ENCODE data around the gene JADE2. TPM values are rescaled to one million over a fixed set of nuclear protein-coding genes. Genes with fewer than 3 reads are reported as not detected.

Gene JADE2
- total RNA-seq, 1 experiment from 2014 or later, result 138 TPM

DNA sequence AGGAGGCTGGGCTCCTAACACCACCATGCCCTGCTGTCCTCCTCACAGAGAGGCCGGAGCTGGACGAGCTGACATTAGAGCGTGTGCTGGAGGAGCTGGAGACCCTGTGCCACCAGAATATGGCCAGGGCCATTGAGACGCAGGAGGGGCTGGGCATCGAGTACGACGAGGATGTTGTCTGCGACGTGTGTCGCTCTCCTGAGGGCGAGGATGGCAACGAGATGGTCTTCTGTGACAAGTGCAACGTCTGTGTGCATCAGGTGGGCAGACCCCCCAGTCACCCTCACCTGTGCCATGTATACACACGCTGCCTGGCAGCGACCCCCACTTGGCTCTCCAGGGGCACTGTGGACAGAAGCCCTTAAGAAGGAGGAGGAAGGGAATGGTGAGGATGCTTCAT lies 35.2 kb downstream of the JADE2 start:
- CTCF ChIA-PET, result interaction anchor here (0.6 to 4.0 kb wide), 4 partner anchors 8 to 563 kb away, joined by 3 to 16 read pairs (median 4); no protein-coding TSS in a partner anchor
- peaks cover 85% of the 10 kb centered on the region for H3K36me3 Mint-ChIP-seq (ENCODE audit: insufficient read depth, unreplicated experiment)
- no peak overlapping the region for H3K4me3 Mint-ChIP-seq (ENCODE audit: unreplicated experiment)
- H3K4me1 Mint-ChIP-seq (ENCODE audit: insufficient read depth, unreplicated experiment), result peaks cover 13% of the 10 kb centered on the region
- DNase-seq (ENCODE audit: unreplicated experiment), result no peak
- H3K9me3 Mint-ChIP-seq (ENCODE audit: unreplicated experiment), result no peaks in the 10 kb centered on the region
- H3K27ac Mint-ChIP-seq (ENCODE audit: low read depth, unreplicated experiment), result no peak overlapping the region
- no peaks in the 10 kb centered on the region for H3K27me3 Mint-ChIP-seq (ENCODE audit: insufficient read depth, unreplicated experiment)
- BruUV-seq (replicated peaks), result no TSS peak
- intact Hi-C loops (cut with micrococcal nuclease), result no loop called here
- POLR2A ChIA-PET, result interaction anchor here (0.6 kb wide), 1 partner anchor 150 kb away, joined by 4 read pairs; no protein-coding TSS in a partner anchor
- TF ChIP-seq, protein P1, sequence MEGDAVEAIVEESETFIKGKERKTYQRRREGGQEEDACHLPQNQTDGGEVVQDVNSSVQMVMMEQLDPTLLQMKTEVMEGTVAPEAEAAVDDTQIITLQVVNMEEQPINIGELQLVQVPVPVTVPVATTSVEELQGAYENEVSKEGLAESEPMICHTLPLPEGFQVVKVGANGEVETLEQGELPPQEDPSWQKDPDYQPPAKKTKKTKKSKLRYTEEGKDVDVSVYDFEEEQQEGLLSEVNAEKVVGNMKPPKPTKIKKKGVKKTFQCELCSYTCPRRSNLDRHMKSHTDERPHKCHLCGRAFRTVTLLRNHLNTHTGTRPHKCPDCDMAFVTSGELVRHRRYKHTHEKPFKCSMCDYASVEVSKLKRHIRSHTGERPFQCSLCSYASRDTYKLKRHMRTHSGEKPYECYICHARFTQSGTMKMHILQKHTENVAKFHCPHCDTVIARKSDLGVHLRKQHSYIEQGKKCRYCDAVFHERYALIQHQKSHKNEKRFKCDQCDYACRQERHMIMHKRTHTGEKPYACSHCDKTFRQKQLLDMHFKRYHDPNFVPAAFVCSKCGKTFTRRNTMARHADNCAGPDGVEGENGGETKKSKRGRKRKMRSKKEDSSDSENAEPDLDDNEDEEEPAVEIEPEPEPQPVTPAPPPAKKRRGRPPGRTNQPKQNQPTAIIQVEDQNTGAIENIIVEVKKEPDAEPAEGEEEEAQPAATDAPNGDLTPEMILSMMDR (IDR thresholded peaks at IDR 0.05; ENCODE audit: unreplicated experiment), result no peak

DNA sequence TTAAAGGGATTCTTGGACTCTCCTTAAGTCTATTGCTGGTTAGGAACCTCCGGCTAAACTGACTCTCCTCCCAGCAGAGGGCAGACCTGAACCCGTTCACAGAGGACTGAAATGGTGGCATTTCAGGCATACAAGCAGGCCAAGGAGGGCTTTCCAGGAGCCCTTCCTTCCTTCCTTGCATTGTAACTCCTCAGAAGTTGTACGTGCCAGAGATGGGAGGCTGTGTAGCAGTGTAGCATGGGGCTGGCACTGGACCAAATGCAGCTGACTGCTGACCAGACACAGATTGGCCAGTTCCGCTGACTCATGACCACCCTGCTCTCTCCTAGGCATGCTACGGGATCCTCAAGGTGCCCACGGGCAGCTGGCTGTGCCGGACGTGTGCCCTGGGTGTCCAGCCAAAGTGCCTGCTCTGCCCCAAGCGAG lies 36.4 kb downstream of the JADE2 start:
- no TSS peak for BruUV-seq (replicated peaks)
- no peak overlapping the region for H3K4me3 Mint-ChIP-seq (ENCODE audit: unreplicated experiment)
- intact Hi-C loops (cut with micrococcal nuclease), result no loop called here
- H3K27ac Mint-ChIP-seq (ENCODE audit: low read depth, unreplicated experiment), result no peak overlapping the region
- peak; percentile 43 for DNase-seq (ENCODE audit: unreplicated experiment)
- H3K27me3 Mint-ChIP-seq (ENCODE audit: insufficient read depth, unreplicated experiment), result no peaks in the 10 kb centered on the region
- peaks cover 3% of the 10 kb centered on the region for H3K4me1 Mint-ChIP-seq (ENCODE audit: insufficient read depth, unreplicated experiment)
- ChIA-PET POLR2A (interaction anchor here (1.7 kb wide), 1 partner anchor 15 kb away, joined by 3 read pairs; no protein-coding TSS in a partner anchor), CTCF (interaction anchor here (0.6 to 4.0 kb wide), 6 partner anchors 11 to 210 kb away, joined by 3 to 16 read pairs (median 4); no protein-coding TSS in a partner anchor)
- H3K36me3 Mint-ChIP-seq (ENCODE audit: insufficient read depth, unreplicated experiment), result peaks cover 89% of the 10 kb centered on the region
- H3K9me3 Mint-ChIP-seq (ENCODE audit: unreplicated experiment), result no peaks in the 10 kb centered on the region
- TF ChIP-seq, protein P1 (IDR thresholded peaks at IDR 0.05; ENCODE audit: unreplicated experiment), result peak; percentile 10

GRCh38 chr5:134563221-134563620 lies 37.8 kb downstream of the JADE2 start:
- H3K4me3 Mint-ChIP-seq (ENCODE audit: unreplicated experiment), result no peak overlapping the region
- H3K27ac Mint-ChIP-seq (ENCODE audit: low read depth, unreplicated experiment), result no peak overlapping the region

GRCh38 chr5:134563962-134564361 lies 38.5 kb downstream of the JADE2 start:
- ChIA-PET POLR2A (no interaction called here), CTCF (interaction anchor here (1.1 kb wide), 1 partner anchor 152 kb away, joined by 3 read pairs; the partner anchor contains the start of gene CDKN2AIPNL)
- no peak overlapping the region for H3K4me3 Mint-ChIP-seq (ENCODE audit: unreplicated experiment)
- H3K27ac Mint-ChIP-seq (ENCODE audit: low read depth, unreplicated experiment), result no peak overlapping the region
- intact Hi-C loops (cut with micrococcal nuclease), result no loop called here
- no peaks in the 10 kb centered on the region for H3K27me3 Mint-ChIP-seq (ENCODE audit: insufficient read depth, unreplicated experiment)
- no peak for DNase-seq (ENCODE audit: unreplicated experiment)
- peaks cover 19% of the 10 kb centered on the region for H3K4me1 Mint-ChIP-seq (ENCODE audit: insufficient read depth, unreplicated experiment)
- TF ChIP-seq, protein P1 (IDR thresholded peaks at IDR 0.05; ENCODE audit: unreplicated experiment), result no peak
- no peaks in the 10 kb centered on the region for H3K9me3 Mint-ChIP-seq (ENCODE audit: unreplicated experiment)
- BruUV-seq (replicated peaks), result no TSS peak
- peaks cover 100% of the 10 kb centered on the region for H3K36me3 Mint-ChIP-seq (ENCODE audit: insufficient read depth, unreplicated experiment)

More at GRCh38 chr5:134563221-134563620, 37.8 kb downstream of the JADE2 start:
- DNase-seq (ENCODE audit: unreplicated experiment), result no peak
- CTCF ChIA-PET, result interaction anchor here (0.6 to 1.7 kb wide), 3 partner anchors 15 to 35 kb away, joined by 3 to 6 read pairs (median 3); no protein-coding TSS in a partner anchor
- H3K27me3 Mint-ChIP-seq (ENCODE audit: insufficient read depth, unreplicated experiment), result no peaks in the 10 kb centered on the region
- H3K9me3 Mint-ChIP-seq (ENCODE audit: unreplicated experiment), result no peaks in the 10 kb centered on the region
- peaks cover 12% of the 10 kb centered on the region for H3K4me1 Mint-ChIP-seq (ENCODE audit: insufficient read depth, unreplicated experiment)
- BruUV-seq (replicated peaks), result TSS peak; percentile 20
- POLR2A ChIA-PET, result no interaction called here
- intact Hi-C loops (cut with micrococcal nuclease), result no loop called here
- TF ChIP-seq, protein P1 (IDR thresholded peaks at IDR 0.05; ENCODE audit: unreplicated experiment), result no peak
- H3K36me3 Mint-ChIP-seq (ENCODE audit: insufficient read depth, unreplicated experiment), result peaks cover 100% of the 10 kb centered on the region

Measured in MCF 10A (cell line).